Stomach (tissue), 9 donors: ENCODE data around the gene CCR8. TPM values are rescaled to one million over a fixed set of nuclear protein-coding genes. Genes with fewer than 3 reads are reported as not detected.
"Not testable (repeated sequence)": the region's sequence is repeated elsewhere in the genome, so short reads cannot be mapped to it uniquely, and the experiment has no call there.

ENCODE experiments used
- DNase-seq, 2 donors: peaks; one replicate each; pipeline versions ENCODE4 v3.0.0 to v3.0.0-alpha.2; 2013 to 2019
- H3K27ac ChIP-seq, 5 donors: fragments of 200-600 bp in 4 of 5; sonication (generic) in 4 of 5; one replicate each; pipeline ENCODE4 v1.5.1; 2013 to 2019; ENCODE audit warnings: mild to moderate bottlenecking in 1 of 5, moderate library complexity in 1 of 5
- H3K27me3 ChIP-seq, 3 donors: fragments of 200-600 bp; sonication (generic); one replicate each; pipeline ENCODE4 v1.5.1; 2017 to 2019; ENCODE audit warnings: mixed run types in 1 of 3
- H3K36me3 ChIP-seq, 4 donors: fragments of 200-600 bp; sonication (generic); 1 replicate in 3 of 4; 2 replicates in 1 of 4; pipeline ENCODE4 v1.5.1; 2016 to 2019
- H3K4me1 ChIP-seq, 4 donors: fragments of 200-600 bp; sonication (generic); one replicate each; pipeline ENCODE4 v1.5.1; 2016 to 2019
- H3K4me3 ChIP-seq, 4 donors: fragments of 200-600 bp; sonication (generic) in 3 of 4; one replicate each; pipeline ENCODE4 v1.5.1; 2016 to 2019; ENCODE audit warnings: mild to moderate bottlenecking in 1 of 4
- H3K9me3 ChIP-seq, 4 donors: fragments of 200-600 bp; sonication (generic); one replicate each; pipeline ENCODE4 v1.5.1; 2016 to 2019
- EP300 ChIP-seq: sonication (generic); formaldehyde crosslinking; IDR thresholded peaks from one replicate; pipeline ENCODE4 v1.6.1; 2017; ENCODE audit warnings: antibody characterized with exemption
- POLR2A ChIP-seq, 4 donors: fragments of 450-650 bp; IDR thresholded peaks; one replicate each; pipeline ENCODE4 v1.6.1; 2016; ENCODE audit warnings: antibody characterized with exemption in 4 of 4, control low read depth in 2 of 4, mild to moderate bottlenecking in 1 of 4, moderate library complexity in 1 of 4
- POLR2AphosphoS5 ChIP-seq, 3 donors: sonication (generic); formaldehyde crosslinking; IDR thresholded peaks; one replicate each; pipeline ENCODE4 v1.6.1; 2016; ENCODE audit warnings: antibody characterized with exemption in 3 of 3
- WGBS, 5 donors: extraction: QIAGEN DNeasy Blood & Tissue Kit in 3 of 5; methylation state at CpG; one replicate each; pipeline versions ENCODE4 v1.1.5 to v1.1.7; 2013 to 2018; 5-methylcytosine and 5-hydroxymethylcytosine counted together
- intact Hi-C: fragments of 100-400 bp; cut with DNase I; formaldehyde crosslinking; loops from one replicate; pipeline ENCODE4 v1.15.1; 2023; ENCODE audit warnings: low total_unique reads
- polyA plus RNA-seq, 3 donors: library from polyadenylated mRNA; stranded (reverse); fragments of 200-250 nt; gene quantifications; one replicate each; pipeline ENCODE4 v1.2.3, GENCODE V29; 2013
- total RNA-seq, 5 donors: library from RNA; depleted of rRNA; stranded (reverse); fragments of >200 nt; gene quantifications; one replicate each; pipeline versions ENCODE4 v1.1.0 to v1.2.3, GENCODE V29; 2014 to 2016
- TF ChIP-seq, protein P1 (sequence below), 7 experiments: fragments of 450-650 bp in 4 of 7; fragments of 200-600 bp in 3 of 7; sonication (generic) in 3 of 7; IDR thresholded peaks; one replicate each; pipeline ENCODE4 v1.5.1; 2016 to 2019; ENCODE audit warnings: antibody characterized with exemption in 7 of 7, control low read depth in 2 of 7, mild to moderate bottlenecking in 1 of 7
- donor health status: healthy with polysubstance abuse.
- donor health status: Bipolar disorder and iron deficiency.
- donor health status: healthy.

The CCR8 gene
- total and polyA plus RNA-seq, 8 donors, result not detected

DNA sequence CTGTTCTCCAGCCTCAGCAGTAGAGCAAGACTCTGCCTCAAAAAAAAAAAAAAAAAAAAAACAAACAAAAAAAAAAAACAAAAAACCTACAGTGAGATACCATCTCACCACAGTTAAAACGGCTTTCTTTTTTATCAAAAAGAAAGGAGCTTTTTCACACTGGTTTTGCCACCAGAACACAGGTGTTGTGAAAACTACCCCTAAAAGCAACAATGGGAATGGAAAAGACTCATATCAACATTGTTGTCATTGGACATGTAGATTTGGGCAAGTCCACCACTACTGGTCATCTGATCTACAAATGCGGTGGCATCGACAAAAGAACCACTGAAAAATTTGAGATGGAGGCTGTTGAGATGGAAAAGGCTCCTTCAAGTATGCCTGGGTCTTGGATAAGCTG lies 28.8 kb downstream of the CCR8 start:
- intact Hi-C loops, result no loop called here
- WGBS, 5 donors, result 77 to 92% (median 87%) methylated on average over 3 of the region's 3 CpGs
- no peaks in the 10 kb centered on the region for H3K4me1 ChIP-seq
- H3K36me3 ChIP-seq, result no peaks in the 10 kb centered on the region
- no peaks in the 10 kb centered on the region for H3K27me3 ChIP-seq
- no peak overlapping the region for H3K27ac ChIP-seq
- no peak for DNase-seq
- no peaks in the 10 kb centered on the region for H3K9me3 ChIP-seq
- TF ChIP-seq POLR2AphosphoS5 (IDR thresholded peaks at IDR 0.05) (no peak), POLR2A (IDR thresholded peaks at IDR 0.05) (no peak)
- TF ChIP-seq, protein P1, sequence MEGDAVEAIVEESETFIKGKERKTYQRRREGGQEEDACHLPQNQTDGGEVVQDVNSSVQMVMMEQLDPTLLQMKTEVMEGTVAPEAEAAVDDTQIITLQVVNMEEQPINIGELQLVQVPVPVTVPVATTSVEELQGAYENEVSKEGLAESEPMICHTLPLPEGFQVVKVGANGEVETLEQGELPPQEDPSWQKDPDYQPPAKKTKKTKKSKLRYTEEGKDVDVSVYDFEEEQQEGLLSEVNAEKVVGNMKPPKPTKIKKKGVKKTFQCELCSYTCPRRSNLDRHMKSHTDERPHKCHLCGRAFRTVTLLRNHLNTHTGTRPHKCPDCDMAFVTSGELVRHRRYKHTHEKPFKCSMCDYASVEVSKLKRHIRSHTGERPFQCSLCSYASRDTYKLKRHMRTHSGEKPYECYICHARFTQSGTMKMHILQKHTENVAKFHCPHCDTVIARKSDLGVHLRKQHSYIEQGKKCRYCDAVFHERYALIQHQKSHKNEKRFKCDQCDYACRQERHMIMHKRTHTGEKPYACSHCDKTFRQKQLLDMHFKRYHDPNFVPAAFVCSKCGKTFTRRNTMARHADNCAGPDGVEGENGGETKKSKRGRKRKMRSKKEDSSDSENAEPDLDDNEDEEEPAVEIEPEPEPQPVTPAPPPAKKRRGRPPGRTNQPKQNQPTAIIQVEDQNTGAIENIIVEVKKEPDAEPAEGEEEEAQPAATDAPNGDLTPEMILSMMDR (IDR thresholded peaks at IDR 0.05), result no peak
- H3K4me3 ChIP-seq, result no peak overlapping the region

DNA sequence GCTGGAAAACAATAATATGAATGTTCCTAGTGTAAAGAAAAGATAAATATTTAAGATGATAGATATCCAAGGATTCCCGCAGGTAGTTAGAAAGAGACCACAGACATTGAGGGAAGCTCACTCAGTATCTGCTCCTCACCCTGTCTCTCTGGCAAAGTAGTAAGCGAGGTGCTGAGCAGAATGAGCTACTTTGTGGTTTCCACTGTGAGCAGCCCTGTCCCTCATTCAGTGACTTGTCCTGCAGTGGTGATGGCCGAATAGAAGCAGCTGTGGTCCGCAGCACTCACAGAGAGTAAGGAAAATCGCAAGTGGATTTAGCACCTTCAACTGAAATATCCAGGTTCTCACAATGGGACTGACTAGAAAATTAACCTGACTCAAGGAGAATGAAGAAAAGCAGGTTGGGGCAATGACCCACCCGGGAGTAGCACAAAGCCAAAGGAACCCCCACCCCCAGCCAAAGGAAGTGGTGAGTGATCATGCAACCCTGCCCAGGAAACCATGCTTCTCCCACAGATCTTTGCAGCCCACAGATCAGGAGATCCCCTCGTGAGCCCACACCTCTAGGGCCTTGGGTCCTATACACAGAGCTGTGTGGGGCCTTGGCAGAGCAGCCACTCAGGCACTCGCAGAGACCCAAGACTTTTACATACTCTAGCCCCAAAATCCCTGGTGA lies 31.9 kb downstream of the CCR8 start:
- intact Hi-C loops, result no loop called here
- no peaks in the 10 kb centered on the region for H3K36me3 ChIP-seq
- H3K27ac ChIP-seq, result no peak overlapping the region
- no peaks in the 10 kb centered on the region for H3K9me3 ChIP-seq
- TF ChIP-seq, protein P1 (IDR thresholded peaks at IDR 0.05), result no peak
- no peak for TF ChIP-seq POLR2A (IDR thresholded peaks at IDR 0.05)
- no peak for TF ChIP-seq EP300
- TF ChIP-seq POLR2AphosphoS5 (IDR thresholded peaks at IDR 0.05), result no peak
- 73 to 81% (median 78%) methylated on average over 8 of the region's 8 CpGs for WGBS, 5 donors
- no peaks in the 10 kb centered on the region for H3K4me1 ChIP-seq
- H3K4me3 ChIP-seq, result no peak overlapping the region
- DNase-seq, result no peak
- H3K27me3 ChIP-seq, result no peaks in the 10 kb centered on the region

DNA sequence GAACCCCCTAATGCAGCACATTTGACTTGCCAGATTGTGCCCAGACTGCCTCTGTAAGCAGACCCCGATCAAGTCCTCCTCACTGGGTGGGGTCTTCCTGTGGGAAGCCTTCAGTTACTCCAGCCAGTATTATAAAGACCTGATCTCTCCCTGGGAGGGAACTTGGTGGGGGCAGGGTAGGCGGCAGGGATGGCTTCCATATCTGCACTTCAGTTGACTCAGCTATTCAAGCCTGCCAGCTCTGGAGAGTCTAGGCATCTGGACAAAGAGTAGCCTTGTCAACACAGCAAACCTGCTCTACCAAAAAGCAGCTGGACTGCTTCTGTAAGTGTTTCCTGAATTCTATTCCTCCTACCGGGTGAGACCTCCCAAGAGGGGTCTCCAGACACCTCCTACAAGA lies 32.7 kb downstream of the CCR8 start:
- DNase-seq, result peak; percentile 45 to 46
- no peak overlapping the region for H3K27ac ChIP-seq
- no peaks in the 10 kb centered on the region for H3K9me3 ChIP-seq
- intact Hi-C loops, result no loop called here
- 20 to 40% (median 28%) methylated on average over 3 of the region's 3 CpGs for WGBS, 5 donors
- no peaks in the 10 kb centered on the region for H3K36me3 ChIP-seq
- no peaks in the 10 kb centered on the region for H3K27me3 ChIP-seq
- no peak overlapping the region for H3K4me3 ChIP-seq
- no peaks in the 10 kb centered on the region for H3K4me1 ChIP-seq
- TF ChIP-seq, protein P1 (IDR thresholded peaks at IDR 0.05), result no peak
- TF ChIP-seq EP300 (no peak), POLR2A (IDR thresholded peaks at IDR 0.05) (no peak), POLR2AphosphoS5 (IDR thresholded peaks at IDR 0.05) (no peak)

DNA sequence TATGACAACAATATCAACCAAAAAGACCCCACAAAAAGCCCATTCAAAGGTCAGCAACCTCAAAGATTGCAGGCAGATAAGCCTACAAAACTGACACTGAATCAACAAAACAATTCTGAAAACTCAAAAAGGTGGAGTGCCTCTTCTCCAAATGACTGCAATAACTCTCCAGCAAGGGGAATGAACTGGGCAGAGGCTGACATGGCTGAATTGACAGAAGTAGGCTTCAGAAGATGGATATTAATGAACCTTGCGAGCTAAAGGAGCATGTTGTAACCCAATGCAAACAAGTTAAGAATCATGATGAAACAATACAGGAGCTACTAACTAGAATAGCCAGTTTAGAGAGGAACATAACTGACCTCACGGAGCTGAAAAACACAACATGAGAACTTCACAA lies 33.3 kb downstream of the CCR8 start:
- no peak overlapping the region for H3K27ac ChIP-seq
- WGBS, 5 donors, result 74 to 91% (median 83%) methylated on average over 2 of the region's 2 CpGs

DNA sequence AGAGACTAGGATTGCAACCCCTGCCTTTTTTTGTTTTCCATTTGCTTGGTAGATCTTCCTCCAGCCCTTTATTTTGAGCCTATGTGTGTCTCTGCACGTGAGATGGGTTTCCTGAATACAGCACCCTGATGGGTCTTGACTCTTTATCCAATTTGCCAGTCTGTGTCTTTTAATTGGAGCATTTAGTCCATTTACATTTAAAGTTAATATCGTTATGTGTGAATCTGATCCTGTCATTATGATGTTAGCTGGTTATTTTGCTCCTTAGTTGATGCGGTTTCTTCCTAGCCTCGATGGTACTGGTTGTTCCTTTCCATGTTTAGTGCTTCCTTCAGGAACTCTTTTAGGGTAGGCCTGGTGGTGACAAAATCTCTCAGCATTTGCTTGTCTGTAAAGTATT lies 40.9 kb downstream of the CCR8 start:
- intact Hi-C loops, result loop anchor here (10.0 kb wide), 1 partner anchor 176 kb away; the partner anchor contains the start of gene XIRP1
- WGBS, 5 donors, result 87 to 93% (median 90%) methylated on average over 4 of the region's 4 CpGs

More for the DNA sequence above, 33.3 kb downstream of the CCR8 start:
- intact Hi-C loops, result no loop called here
- H3K27me3 ChIP-seq, result no peaks in the 10 kb centered on the region
- no peak for DNase-seq
- no peaks in the 10 kb centered on the region for H3K9me3 ChIP-seq
- H3K36me3 ChIP-seq, result no peaks in the 10 kb centered on the region
- TF ChIP-seq EP300, result no peak
- TF ChIP-seq, protein P1 (IDR thresholded peaks at IDR 0.05), result no peak
- TF ChIP-seq POLR2A (IDR thresholded peaks at IDR 0.05), result no peak
- TF ChIP-seq POLR2AphosphoS5 (IDR thresholded peaks at IDR 0.05), result no peak
- no peak overlapping the region for H3K4me3 ChIP-seq
- H3K4me1 ChIP-seq, result no peaks in the 10 kb centered on the region

More for the DNA sequence above, 40.9 kb downstream of the CCR8 start:
- not testable (repeated sequence) for H3K27ac ChIP-seq, H3K4me1 ChIP-seq, H3K4me3 ChIP-seq, H3K27me3 ChIP-seq, H3K9me3 ChIP-seq, H3K36me3 ChIP-seq, DNase-seq
